Renal pelvis (tissue), 12 donors: Measurements from ENCODE around the gene TM2D3. TPM values are rescaled to one million over a fixed set of nuclear protein-coding genes. Genes with fewer than 3 reads are reported as not detected.

Experiments used
- DNase-seq: peaks from one replicate; pipeline ENCODE4 v3.0.0-alpha.2; 2013
- long read RNA-seq, 16 experiments: transcript quantifications; one replicate each; lab custom pipeline, GENCODE V29; 2026
- polyA plus RNA-seq, 3 donors: library from polyadenylated mRNA; unstranded; fragments of 120-200 nt; gene quantifications; one replicate each; pipeline ENCODE4 v1.2.1, GENCODE V29; 2013; ENCODE audit not compliant: insufficient read length in 3 of 3

The TM2D3 gene
- 10 to 100 TPM; 57.6 to 62.4 (median 60.4) TPM for polyA plus RNA-seq
- long read RNA-seq, donor 1, transcript TM2D3-202 (5 exons, 1,329 nt) = major isoform, 24 of 37 reads
- long read RNA-seq, donor 1, transcript TM2D3-201 (6 exons, 1,381 nt) = minor isoform, 7 of 37 reads
- long read RNA-seq, donor 1, partial matches to known transcripts = 0 of 37 reads
- long read RNA-seq, donor 1, other reads (novel, unspliced or antisense) = 0 of 37 reads
- long read RNA-seq, donor 2, transcript TM2D3-201 (6 exons, 1,381 nt) = minor isoform, 6 of 49 reads
- long read RNA-seq, donor 2, transcript TM2D3-202 (5 exons, 1,329 nt) = major isoform, 29 of 49 reads
- long read RNA-seq, donor 2, partial matches to known transcripts = 0 of 49 reads
- long read RNA-seq, donor 2, other reads (novel, unspliced or antisense) = 0 of 49 reads
- long read RNA-seq, donor 3, transcript TM2D3-201 (6 exons, 1,381 nt) = minor isoform, 9 of 45 reads
- long read RNA-seq, donor 3, transcript TM2D3-202 (5 exons, 1,329 nt) = major isoform, 22 of 45 reads
- long read RNA-seq, donor 3, partial matches to known transcripts = 8 of 45 reads
- long read RNA-seq, donor 3, other reads (novel, unspliced or antisense) = 0 of 45 reads
- long read RNA-seq, donor 4, transcript TM2D3-202 (5 exons, 1,329 nt) = major isoform, 33 of 54 reads
- long read RNA-seq, donor 4, transcript TM2D3-201 (6 exons, 1,381 nt) = minor isoform, 6 of 54 reads
- long read RNA-seq, donor 4, transcript TM2D3-208 (2 exons, 2,133 nt) = minor isoform, 6 of 54 reads
- long read RNA-seq, donor 4, partial matches to known transcripts = 0 of 54 reads
- long read RNA-seq, donor 4, other reads (novel, unspliced or antisense) = 0 of 54 reads
- long read RNA-seq, donor 5, transcript TM2D3-202 (5 exons, 1,329 nt) = major isoform, 16 of 25 reads
- long read RNA-seq, donor 5, partial matches to known transcripts = 0 of 25 reads
- long read RNA-seq, donor 5, other reads (novel, unspliced or antisense) = 0 of 25 reads
- long read RNA-seq, donor 6, transcript TM2D3-201 (6 exons, 1,381 nt) = minor isoform, 5 of 27 reads
- long read RNA-seq, donor 6, transcript TM2D3-208 (2 exons, 2,133 nt) = minor isoform, 7 of 27 reads
- long read RNA-seq, donor 6, transcript TM2D3-202 (5 exons, 1,329 nt) = major isoform, 11 of 27 reads
- long read RNA-seq, donor 6, partial matches to known transcripts = 0 of 27 reads
- long read RNA-seq, donor 6, other reads (novel, unspliced or antisense) = 0 of 27 reads
- long read RNA-seq, donor 7, transcript TM2D3-202 (5 exons, 1,329 nt) = major isoform, 14 of 26 reads
- long read RNA-seq, donor 7, transcript TM2D3-201 (6 exons, 1,381 nt) = minor isoform, 5 of 26 reads
- long read RNA-seq, donor 7, partial matches to known transcripts = 0 of 26 reads
- long read RNA-seq, donor 7, other reads (novel, unspliced or antisense) = 0 of 26 reads
- long read RNA-seq, donor 8, transcript TM2D3-202 (5 exons, 1,329 nt) = major isoform, 12 of 20 reads
- long read RNA-seq, donor 8, partial matches to known transcripts = 0 of 20 reads
- long read RNA-seq, donor 8, other reads (novel, unspliced or antisense) = 0 of 20 reads
- long read RNA-seq, donor 9, transcript TM2D3-208 (2 exons, 2,133 nt) = minor isoform, 7 of 52 reads
- long read RNA-seq, donor 9, transcript TM2D3-201 (6 exons, 1,381 nt) = minor isoform, 13 of 52 reads
- long read RNA-seq, donor 9, transcript TM2D3-202 (5 exons, 1,329 nt) = major isoform, 24 of 52 reads
- long read RNA-seq, donor 9, partial matches to known transcripts = 5 of 52 reads
- long read RNA-seq, donor 9, other reads (novel, unspliced or antisense) = 0 of 52 reads
- long read RNA-seq, donor 10, transcript TM2D3-208 (2 exons, 2,133 nt) = minor isoform, 6 of 58 reads
- long read RNA-seq, donor 10, transcript TM2D3-215 (4 exons, 1,734 nt) = minor isoform, 5 of 58 reads
- long read RNA-seq, donor 10, transcript TM2D3-202 (5 exons, 1,329 nt) = major isoform, 17 of 58 reads
- long read RNA-seq, donor 10, transcript TM2D3-201 (6 exons, 1,381 nt) = minor isoform, 7 of 58 reads
- long read RNA-seq, donor 10, partial matches to known transcripts = 17 of 58 reads
- long read RNA-seq, donor 10, other reads (novel, unspliced or antisense) = 0 of 58 reads
- long read RNA-seq, donor 11, transcript TM2D3-202 (5 exons, 1,329 nt) = major isoform, 13 of 30 reads
- long read RNA-seq, donor 11, partial matches to known transcripts = 9 of 30 reads
- long read RNA-seq, donor 11, other reads (novel, unspliced or antisense) = 0 of 30 reads
- long read RNA-seq, donor 12, transcript TM2D3-208 (2 exons, 2,133 nt) = minor isoform, 12 of 84 reads
- long read RNA-seq, donor 12, transcript TM2D3-201 (6 exons, 1,381 nt) = minor isoform, 13 of 84 reads
- long read RNA-seq, donor 12, transcript TM2D3-202 (5 exons, 1,329 nt) = major isoform, 28 of 84 reads
- long read RNA-seq, donor 12, partial matches to known transcripts = 24 of 84 reads
- long read RNA-seq, donor 12, other reads (novel, unspliced or antisense) = 0 of 84 reads
- long read RNA-seq, donor 13, transcript TM2D3-202 (5 exons, 1,329 nt) = major isoform, 10 of 17 reads
- long read RNA-seq, donor 13, partial matches to known transcripts = 0 of 17 reads
- long read RNA-seq, donor 13, other reads (novel, unspliced or antisense) = 0 of 17 reads
- long read RNA-seq, donor 14 = 0 reads
- long read RNA-seq, donor 15 = 0 reads
- long read RNA-seq, donor 16, transcript TM2D3-202 (5 exons, 1,329 nt) = major isoform, 33 of 57 reads
- long read RNA-seq, donor 16, transcript TM2D3-201 (6 exons, 1,381 nt) = minor isoform, 6 of 57 reads
- long read RNA-seq, donor 16, partial matches to known transcripts = 8 of 57 reads
- long read RNA-seq, donor 16, other reads (novel, unspliced or antisense) = 0 of 57 reads

- DNase-seq = peak; percentile 93
Observed at GRCh38 chr15:101652098-101652785, at the start of gene TM2D3. Gene TM2D3 (minus strand): TSS chr15:101652381. CDS start chr15:101652361, 20 bp downstream.

GRCh38 chr15:101698314-101698713 lies 46.1 kb upstream of the TM2D3 start:
- no peak for DNase-seq

- DNase-seq = no peak
Observed at GRCh38 chr15:101697488-101697887, 45.3 kb upstream of the TM2D3 start.

GRCh38 chr15:101696829-101697228 lies 44.6 kb upstream of the TM2D3 start:
- no peak for DNase-seq

- no peak for DNase-seq
Observed at GRCh38 chr15:101694261-101694660, 42.1 kb upstream of the TM2D3 start.

GRCh38 chr15:101692801-101693598 lies 40.8 kb upstream of the TM2D3 start:
- DNase-seq = no peak

- DNase-seq = no peak
Observed at GRCh38 chr15:101689901-101690300, 37.7 kb upstream of the TM2D3 start.

- no peak for DNase-seq
Observed at GRCh38 chr15:101686718-101687117, 34.5 kb upstream of the TM2D3 start.

GRCh38 chr15:101684877-101685276 lies 32.7 kb upstream of the TM2D3 start:
- no peak for DNase-seq

- DNase-seq = no peak
Observed at GRCh38 chr15:101684384-101684783, 32.2 kb upstream of the TM2D3 start.

- peak; percentile 3 for DNase-seq
Observed at GRCh38 chr15:101679806-101680205, 27.6 kb upstream of the TM2D3 start.

GRCh38 chr15:101676921-101677329 lies 24.7 kb upstream of the TM2D3 start:
- DNase-seq = no peak

- DNase-seq = no peak
Observed at GRCh38 chr15:101675796-101676582, 23.8 kb upstream of the TM2D3 start.

GRCh38 chr15:101675015-101675414 lies 22.8 kb upstream of the TM2D3 start:
- no peak for DNase-seq

- no peak for DNase-seq
Observed at GRCh38 chr15:101672298-101672697, 20.1 kb upstream of the TM2D3 start.

- no peak for DNase-seq
Observed at GRCh38 chr15:101669744-101670143, 17.6 kb upstream of the TM2D3 start.
